Duodenal mucosa (tissue), 2 donors: ENCODE measurements around the gene ZNF385B.

Experiments used
- H3K27ac ChIP-seq: one replicate; pipeline ENCODE4 v1.7.0; 2013; ENCODE audit warnings: low read depth, low read length
- H3K27me3 ChIP-seq, 2 donors: one replicate each; pipeline ENCODE4 v1.7.0; 2013; ENCODE audit warnings: low read length in 2 of 2, control low read depth in 1 of 2; ENCODE audit not compliant: insufficient read depth in 2 of 2, control insufficient read depth in 1 of 2
- H3K36me3 ChIP-seq, 2 donors: one replicate each; pipeline ENCODE4 v1.7.0; 2013; ENCODE audit warnings: low read length in 2 of 2, control low read depth in 1 of 2; ENCODE audit not compliant: insufficient read depth in 2 of 2, control insufficient read depth in 1 of 2
- H3K4me1 ChIP-seq, 2 donors: one replicate each; pipeline ENCODE4 v1.7.0; 2013; ENCODE audit warnings: low read length in 2 of 2, control low read depth in 1 of 2; ENCODE audit not compliant: insufficient read depth in 2 of 2, control insufficient read depth in 1 of 2
- H3K4me3 ChIP-seq, 2 donors: one replicate each; pipeline ENCODE4 v1.7.0; 2013; ENCODE audit warnings: low read length in 2 of 2, low read depth in 1 of 2
- H3K9ac ChIP-seq, 2 donors: one replicate each; pipeline ENCODE4 v1.7.0; 2013; ENCODE audit warnings: low read length in 2 of 2, low read depth in 1 of 2
- H3K9me3 ChIP-seq, 2 donors: one replicate each; pipeline ENCODE4 v1.7.0; 2013; ENCODE audit warnings: low read length in 2 of 2, control low read depth in 1 of 2; ENCODE audit not compliant: control insufficient read depth in 1 of 2

Gene ZNF385B

DNA sequence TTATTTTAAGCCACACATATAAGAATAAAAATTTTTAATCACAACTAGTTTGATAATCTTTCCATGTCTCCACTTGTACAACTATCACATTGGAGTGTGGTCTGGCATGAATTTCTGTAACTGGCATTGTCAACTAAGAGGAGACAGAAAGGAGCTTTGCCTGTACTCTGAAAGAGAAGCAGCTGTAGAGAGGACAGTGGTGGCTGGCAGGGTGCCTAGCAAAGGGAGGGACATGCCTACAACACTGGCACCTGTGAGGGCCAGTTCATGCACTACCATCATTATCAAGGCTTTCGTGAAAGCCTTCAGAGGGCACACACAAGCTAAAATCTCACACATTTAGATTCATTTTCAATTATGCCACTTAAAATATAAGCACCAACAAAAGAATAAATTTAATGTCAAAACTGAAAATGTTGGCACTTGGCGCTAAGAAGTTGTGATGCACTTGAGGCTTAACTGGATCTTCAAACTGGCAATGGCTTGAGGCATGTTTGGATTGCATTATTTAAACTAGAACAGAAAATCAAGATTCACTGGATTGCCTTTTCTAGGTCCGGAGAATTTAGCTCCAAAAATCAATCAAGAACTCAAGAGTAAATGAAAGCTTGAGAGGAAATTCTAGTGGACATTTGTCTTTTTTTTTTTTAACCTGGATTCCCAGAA, 238.6 kb downstream of the ZNF385B start:
- H3K36me3 ChIP-seq = no peaks in the 10 kb centered on the region
- no peak overlapping the region for H3K4me3 ChIP-seq
- H3K27ac ChIP-seq = no peak overlapping the region
- no peaks in the 10 kb centered on the region for H3K9me3 ChIP-seq
- no peaks in the 10 kb centered on the region for H3K4me1 ChIP-seq
- H3K9ac ChIP-seq = no peak overlapping the region
- no peaks in the 10 kb centered on the region for H3K27me3 ChIP-seq

DNA sequence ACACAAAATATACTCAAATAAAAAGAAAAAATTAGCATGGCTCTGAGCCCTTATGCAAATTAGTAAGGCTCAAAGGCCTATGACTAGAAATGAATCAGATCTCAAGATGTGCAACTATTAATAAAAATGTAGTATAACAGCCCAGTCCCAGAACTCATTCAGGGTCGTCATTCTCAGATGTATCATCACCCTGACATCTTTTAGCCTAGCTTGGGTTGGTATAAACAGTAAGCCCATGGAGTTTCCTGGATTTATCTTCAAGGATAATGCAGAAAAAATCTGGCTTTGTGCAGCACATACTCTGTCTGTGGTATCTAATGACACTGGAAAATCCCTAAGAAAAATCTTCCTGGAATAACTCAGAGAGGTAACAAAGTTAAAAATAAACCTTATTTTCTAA, 239.3 kb downstream of the ZNF385B start:
- no peaks in the 10 kb centered on the region for H3K27me3 ChIP-seq
- H3K9ac ChIP-seq = no peak overlapping the region
- H3K27ac ChIP-seq = no peak overlapping the region
- no peaks in the 10 kb centered on the region for H3K4me1 ChIP-seq
- H3K4me3 ChIP-seq = no peak overlapping the region
- no peaks in the 10 kb centered on the region for H3K9me3 ChIP-seq
- H3K36me3 ChIP-seq = no peaks in the 10 kb centered on the region

DNA sequence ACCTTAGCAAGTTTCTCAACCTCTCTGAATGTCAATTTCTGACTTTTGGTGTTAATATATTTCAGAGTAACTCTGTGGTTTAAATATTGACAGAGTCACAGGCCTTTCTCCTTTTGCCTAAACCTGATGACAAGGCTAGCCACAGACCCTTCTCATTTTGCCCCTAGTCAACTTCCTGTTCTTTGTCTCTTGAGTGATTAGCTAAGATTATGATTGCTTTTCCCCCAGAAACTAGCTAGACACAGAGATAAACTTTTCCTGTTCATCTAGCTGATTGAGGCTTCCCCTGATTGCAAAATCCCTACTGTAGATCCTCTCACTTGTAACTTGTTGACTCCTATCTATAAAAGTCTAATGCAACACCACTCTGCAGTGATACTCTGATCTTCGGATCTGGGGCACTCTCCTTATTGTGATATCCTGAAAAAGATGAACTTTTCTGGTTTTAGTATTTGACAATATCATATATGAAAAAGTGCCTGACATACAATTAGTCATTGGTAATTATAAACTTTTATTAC, 241.4 kb downstream of the ZNF385B start:
- H3K9ac ChIP-seq = no peak overlapping the region
- H3K4me3 ChIP-seq = no peak overlapping the region
- H3K9me3 ChIP-seq = no peaks in the 10 kb centered on the region
- no peaks in the 10 kb centered on the region for H3K36me3 ChIP-seq
- H3K4me1 ChIP-seq = no peaks in the 10 kb centered on the region
- H3K27me3 ChIP-seq = no peaks in the 10 kb centered on the region
- no peak overlapping the region for H3K27ac ChIP-seq

DNA sequence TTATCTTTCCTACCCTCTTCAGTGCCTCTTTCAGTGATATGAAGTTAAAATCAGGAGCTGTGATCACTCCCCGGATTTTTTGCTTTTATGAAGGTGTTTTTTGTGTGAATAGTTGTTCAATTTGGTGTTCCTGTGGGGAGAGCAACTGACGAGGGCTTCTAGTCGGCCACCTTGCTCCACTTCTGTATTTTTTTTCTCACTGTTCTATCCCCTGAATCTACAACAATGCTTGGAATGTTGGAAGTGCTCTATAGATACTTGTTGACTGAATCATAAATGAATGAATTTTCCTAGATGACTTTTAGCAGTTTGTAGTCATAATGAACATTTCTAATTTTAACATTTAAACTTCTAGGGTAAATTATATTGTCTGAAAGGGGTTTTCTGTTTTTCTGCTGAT, 247.3 kb downstream of the ZNF385B start:
- Histone ChIP-seq H3K4me1 (no peaks in the 10 kb centered on the region), H3K36me3 (no peaks in the 10 kb centered on the region), H3K9ac (no peak overlapping the region), H3K27ac (no peak overlapping the region), H3K4me3 (no peak overlapping the region), H3K27me3 (no peaks in the 10 kb centered on the region), H3K9me3 (no peaks in the 10 kb centered on the region)

DNA sequence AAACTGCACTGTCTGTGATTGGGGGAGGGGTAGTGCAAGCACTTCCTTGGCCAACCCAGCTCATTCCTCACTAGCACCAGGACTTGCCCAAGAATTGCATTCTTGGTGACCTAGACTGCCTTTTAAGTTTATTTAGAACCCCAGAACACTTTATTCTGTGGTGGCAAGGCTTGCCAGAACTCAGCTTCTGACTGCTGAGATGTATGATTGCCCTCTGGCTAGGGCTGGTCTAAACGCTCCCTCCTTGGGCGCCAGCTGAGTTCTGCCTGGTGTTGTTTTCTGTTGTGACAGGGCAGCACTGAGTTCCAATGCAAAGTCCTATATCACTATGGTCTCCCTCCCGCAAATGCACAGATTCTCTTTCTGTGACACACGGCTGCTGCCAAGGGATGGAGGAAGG, 247.7 kb downstream of the ZNF385B start:
- H3K4me3 ChIP-seq = no peak overlapping the region

DNA sequence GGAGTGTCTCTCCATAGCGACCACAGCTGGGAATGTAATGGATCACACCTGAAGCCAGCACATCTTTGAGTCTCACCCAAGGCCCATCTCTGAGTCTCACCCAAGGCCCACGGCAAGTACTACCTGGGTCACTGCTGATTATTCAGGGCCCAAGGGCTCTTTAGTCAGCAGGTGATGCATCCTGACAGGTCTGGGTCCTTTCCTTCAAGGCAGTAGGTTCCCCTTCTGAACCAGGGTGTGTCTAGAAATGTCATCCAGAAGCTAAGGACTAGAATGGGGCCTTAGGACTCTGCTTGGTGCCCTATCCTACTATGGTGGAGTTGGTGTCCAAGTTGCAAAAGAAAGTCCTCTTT, 248.1 kb downstream of the ZNF385B start:
- Histone ChIP-seq H3K36me3 (no peaks in the 10 kb centered on the region), H3K27me3 (no peaks in the 10 kb centered on the region), H3K9me3 (no peaks in the 10 kb centered on the region), H3K4me3 (no peak overlapping the region), H3K4me1 (no peaks in the 10 kb centered on the region), H3K9ac (no peak overlapping the region), H3K27ac (no peak overlapping the region)

More for the DNA sequence above, 247.7 kb downstream of the ZNF385B start:
- H3K27ac ChIP-seq = no peak overlapping the region
- H3K9ac ChIP-seq = no peak overlapping the region
- H3K4me1 ChIP-seq = no peaks in the 10 kb centered on the region
- no peaks in the 10 kb centered on the region for H3K36me3 ChIP-seq
- no peaks in the 10 kb centered on the region for H3K9me3 ChIP-seq
- no peaks in the 10 kb centered on the region for H3K27me3 ChIP-seq

DNA sequence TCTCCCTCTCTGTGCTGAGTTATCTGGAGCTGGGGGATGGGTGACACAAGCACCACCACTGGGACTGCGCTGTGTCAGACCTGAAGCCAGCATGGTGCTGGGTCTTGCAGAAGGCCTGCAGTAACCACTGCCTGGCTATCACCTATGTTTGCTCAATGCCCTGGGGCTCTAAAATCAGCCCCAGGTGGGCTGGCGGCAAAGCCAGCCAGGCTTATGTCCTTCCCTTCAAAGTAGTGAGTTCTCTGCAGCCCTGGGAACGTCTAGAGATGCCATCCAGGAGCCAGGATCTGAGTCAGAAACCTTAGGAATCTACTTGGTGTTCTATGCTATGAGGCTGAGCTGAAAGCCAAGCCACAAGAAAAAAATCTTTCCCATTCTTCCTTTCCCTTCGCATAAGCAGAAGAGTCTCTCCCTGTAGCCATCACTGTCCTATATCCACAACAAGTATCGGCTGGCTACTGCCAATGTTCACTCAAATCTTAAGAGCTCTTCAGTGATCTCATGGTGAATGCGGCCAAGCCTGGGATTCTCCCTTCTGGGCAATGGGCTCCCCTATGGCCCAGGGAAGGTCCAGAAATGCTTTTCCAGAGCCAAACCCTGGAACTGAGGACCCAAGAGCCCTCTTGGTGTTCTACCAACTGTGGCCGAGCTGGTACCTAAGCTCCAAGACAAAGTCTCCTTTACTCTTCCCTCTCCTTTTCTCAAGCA, 248.7 kb downstream of the ZNF385B start:
- no peaks in the 10 kb centered on the region for H3K9me3 ChIP-seq
- H3K9ac ChIP-seq = no peak overlapping the region
- H3K4me3 ChIP-seq = no peak overlapping the region
- H3K4me1 ChIP-seq = no peaks in the 10 kb centered on the region
- H3K36me3 ChIP-seq = no peaks in the 10 kb centered on the region
- H3K27ac ChIP-seq = no peak overlapping the region
- no peaks in the 10 kb centered on the region for H3K27me3 ChIP-seq

DNA sequence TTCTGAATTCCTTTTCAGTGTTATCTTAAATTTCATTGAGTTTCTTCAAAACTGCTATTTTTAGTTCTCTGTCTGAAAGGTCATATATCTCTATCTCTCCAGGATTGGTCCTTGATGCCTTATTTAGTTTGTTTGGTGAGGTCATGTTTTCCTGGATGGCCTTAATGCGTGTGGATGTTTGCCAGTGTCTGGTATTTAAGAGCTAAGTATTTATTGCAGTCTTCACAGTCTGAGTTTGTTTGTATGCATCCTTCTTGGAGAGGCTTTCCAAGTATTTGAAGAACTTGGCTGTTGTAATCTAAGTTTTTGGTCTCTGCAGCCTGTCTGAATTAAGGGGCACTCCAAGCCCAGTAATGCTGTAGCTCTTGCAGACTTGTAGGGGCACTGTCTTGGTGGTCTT, 249.3 kb downstream of the ZNF385B start:
- Histone ChIP-seq H3K9me3 (no peaks in the 10 kb centered on the region), H3K9ac (no peak overlapping the region), H3K36me3 (no peaks in the 10 kb centered on the region), H3K27me3 (no peaks in the 10 kb centered on the region), H3K27ac (no peak overlapping the region), H3K4me1 (no peaks in the 10 kb centered on the region), H3K4me3 (no peak overlapping the region)

DNA sequence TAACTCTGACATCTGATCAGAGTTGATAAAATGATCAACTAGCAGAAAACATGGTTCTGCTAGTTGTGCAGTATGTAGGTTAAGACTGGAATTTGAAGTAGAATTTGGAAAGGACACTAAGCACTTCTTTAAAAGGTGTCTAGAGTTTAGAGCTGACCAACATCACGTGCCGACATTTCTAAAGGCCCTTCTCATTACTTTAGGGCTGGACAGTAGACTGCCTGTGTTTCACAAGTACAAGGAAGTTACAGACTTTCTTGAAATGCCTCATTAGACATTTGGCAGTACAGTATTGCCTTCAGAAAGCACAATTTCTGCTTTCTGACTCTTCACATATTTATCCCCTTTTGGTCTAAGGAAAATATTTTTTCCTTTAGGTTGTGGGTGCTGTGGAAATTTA, 255.3 kb downstream of the ZNF385B start:
- no peaks in the 10 kb centered on the region for H3K27me3 ChIP-seq
- no peaks in the 10 kb centered on the region for H3K4me1 ChIP-seq
- no peak overlapping the region for H3K9ac ChIP-seq
- no peak overlapping the region for H3K27ac ChIP-seq
- H3K36me3 ChIP-seq = no peaks in the 10 kb centered on the region
- no peaks in the 10 kb centered on the region for H3K9me3 ChIP-seq
- H3K4me3 ChIP-seq = no peak overlapping the region

DNA sequence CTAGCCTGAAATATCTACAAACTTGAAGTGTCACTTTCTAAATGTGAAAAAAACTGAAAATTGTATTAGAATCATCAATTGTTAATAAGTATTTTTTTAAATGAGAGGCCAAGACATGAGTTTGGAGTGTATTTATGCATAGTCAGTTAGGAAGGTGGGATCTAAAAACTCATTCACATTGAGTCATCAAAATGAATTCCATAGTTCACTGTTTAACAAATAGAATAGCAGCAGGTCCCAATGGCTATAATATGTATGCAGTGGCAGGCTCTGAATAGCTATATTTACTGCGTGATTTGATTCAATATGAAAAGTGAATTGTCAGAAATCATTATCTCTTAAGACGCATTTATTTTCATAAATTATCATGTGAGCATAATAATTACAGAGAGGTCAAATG, 256.1 kb downstream of the ZNF385B start:
- Histone ChIP-seq H3K4me3 (no peak overlapping the region), H3K4me1 (no peaks in the 10 kb centered on the region), H3K27ac (no peak overlapping the region), H3K9ac (no peak overlapping the region), H3K36me3 (no peaks in the 10 kb centered on the region), H3K9me3 (no peaks in the 10 kb centered on the region), H3K27me3 (no peaks in the 10 kb centered on the region)
